SK-N-MC (cell line): ENCODE results near the gene ADAMTS12.

Experiments
- EZH2 ChIP-seq: fragments of 200-600 bp; sonication (generic); IDR thresholded peaks from one replicate; pipeline ENCODE4 v1.6.1; 2017; ENCODE audit warnings: antibody characterized with exemption
- FOXP2 ChIP-seq: optimal IDR thresholded peaks from 2 replicates; pipeline ENCODE3; 2011; ENCODE audit warnings: mild to moderate bottlenecking, moderate library complexity; ENCODE audit not compliant: insufficient read depth; ENCODE audit errors: extremely low read length, control extremely low read depth
- POLR2AphosphoS5 ChIP-seq: IDR thresholded peaks from 2 replicates; pipeline ENCODE4 v1.6.1; 2012; ENCODE audit warnings: mild to moderate bottlenecking, low read depth, low read length, borderline replicate concordance

DNA sequence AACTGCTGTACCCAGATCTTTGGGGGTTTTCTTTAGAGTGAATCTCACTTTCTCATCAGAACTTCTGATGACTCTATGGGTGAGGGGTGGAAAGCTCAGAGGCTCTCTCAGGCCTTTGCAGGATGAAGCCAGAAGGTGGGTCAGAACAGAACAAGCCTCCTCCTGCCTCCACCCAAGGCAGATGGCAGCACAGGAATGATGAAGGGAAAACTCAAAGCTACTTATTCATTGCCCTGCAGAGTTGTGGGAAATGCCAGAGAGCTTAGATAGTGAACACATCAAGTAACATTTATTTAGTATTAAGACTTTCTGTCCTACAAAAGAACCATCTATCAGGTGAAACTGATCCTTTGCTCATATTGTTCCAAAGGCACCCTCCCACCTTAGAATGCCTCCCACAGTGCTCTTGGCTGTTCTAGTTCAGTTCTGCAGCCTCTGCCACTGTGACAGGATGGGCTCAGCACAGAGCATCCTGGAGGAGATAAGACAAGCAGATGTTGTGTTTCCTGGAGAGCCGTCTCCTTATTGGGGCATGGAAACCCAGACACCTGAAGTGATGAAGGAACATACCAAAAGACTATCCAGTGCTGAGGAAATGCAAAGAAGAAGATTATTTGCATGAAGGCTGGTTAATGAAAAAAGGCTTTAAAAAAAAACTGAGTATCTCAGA is 146.6 kb downstream of the ADAMTS12 start:
- TF ChIP-seq POLR2AphosphoS5 (no peak), EZH2 (no peak), FOXP2 (no peak)
